ENCODE results near the gene PANK2.
"Not testable (repeated sequence)": the region's sequence is repeated elsewhere in the genome, so short reads cannot be mapped to it uniquely, and the experiment has no call there.

Gene PANK2

DNA sequence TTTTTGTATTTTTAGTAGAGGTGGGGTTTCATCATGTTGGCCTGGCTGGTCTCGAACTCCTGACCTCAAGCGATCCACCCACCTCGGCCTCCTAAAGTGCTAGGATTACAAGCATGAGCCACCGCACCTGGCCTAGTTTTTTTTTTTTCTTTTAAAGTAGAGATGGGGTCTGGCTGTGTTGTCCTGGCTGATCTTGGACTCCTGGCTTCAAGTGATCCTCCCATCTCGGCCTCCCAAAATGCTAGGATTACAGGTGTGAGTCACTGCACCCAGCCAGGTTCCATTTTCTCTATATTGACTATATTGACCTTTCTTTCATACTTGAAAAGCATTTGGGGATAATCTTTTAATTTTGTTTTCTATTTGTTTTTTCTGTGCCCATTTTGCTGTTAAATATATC lies 13.3 kb downstream of the PANK2 start:
- no peak for DNase-seq

DNA sequence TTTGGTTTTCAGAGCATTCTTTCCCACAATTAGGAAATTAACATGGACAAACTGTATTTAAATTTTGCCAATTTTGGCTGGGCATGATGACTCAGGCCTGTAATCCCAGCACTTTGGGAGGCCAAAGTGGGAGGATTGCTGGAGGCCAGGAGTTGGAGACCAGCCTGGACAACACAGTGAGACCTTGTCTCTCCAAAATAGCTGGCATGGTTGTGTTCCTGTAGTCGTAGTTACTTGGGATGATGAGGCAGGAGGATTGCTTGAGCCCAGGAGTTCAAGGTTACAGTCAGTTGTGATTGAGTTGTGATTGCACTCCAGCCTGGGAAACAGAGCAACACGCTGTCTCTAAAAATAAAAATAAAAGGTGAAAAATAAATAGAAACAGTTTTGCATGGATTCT lies 15.0 kb downstream of the PANK2 start:
- no peak for DNase-seq

DNA sequence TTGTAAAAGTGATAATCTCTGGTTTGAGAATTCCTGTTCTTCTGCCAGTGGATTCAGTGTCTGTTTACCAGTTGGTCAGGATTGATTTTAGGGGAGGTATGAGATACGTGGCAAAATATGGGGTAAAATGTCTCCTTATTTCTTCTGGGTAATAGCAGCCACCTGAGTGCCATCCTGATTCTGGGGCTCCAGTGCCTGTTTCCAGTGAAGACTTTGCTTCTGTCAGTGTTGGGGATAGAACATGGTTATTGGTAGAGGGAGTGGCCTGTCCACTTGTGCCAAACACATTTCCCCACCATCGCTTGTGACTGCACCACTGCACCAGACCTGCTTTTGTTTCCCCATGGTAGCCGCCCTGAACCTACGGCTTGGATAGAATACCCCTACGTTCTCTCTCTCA lies 15.7 kb downstream of the PANK2 start:
- no peak for DNase-seq

DNA sequence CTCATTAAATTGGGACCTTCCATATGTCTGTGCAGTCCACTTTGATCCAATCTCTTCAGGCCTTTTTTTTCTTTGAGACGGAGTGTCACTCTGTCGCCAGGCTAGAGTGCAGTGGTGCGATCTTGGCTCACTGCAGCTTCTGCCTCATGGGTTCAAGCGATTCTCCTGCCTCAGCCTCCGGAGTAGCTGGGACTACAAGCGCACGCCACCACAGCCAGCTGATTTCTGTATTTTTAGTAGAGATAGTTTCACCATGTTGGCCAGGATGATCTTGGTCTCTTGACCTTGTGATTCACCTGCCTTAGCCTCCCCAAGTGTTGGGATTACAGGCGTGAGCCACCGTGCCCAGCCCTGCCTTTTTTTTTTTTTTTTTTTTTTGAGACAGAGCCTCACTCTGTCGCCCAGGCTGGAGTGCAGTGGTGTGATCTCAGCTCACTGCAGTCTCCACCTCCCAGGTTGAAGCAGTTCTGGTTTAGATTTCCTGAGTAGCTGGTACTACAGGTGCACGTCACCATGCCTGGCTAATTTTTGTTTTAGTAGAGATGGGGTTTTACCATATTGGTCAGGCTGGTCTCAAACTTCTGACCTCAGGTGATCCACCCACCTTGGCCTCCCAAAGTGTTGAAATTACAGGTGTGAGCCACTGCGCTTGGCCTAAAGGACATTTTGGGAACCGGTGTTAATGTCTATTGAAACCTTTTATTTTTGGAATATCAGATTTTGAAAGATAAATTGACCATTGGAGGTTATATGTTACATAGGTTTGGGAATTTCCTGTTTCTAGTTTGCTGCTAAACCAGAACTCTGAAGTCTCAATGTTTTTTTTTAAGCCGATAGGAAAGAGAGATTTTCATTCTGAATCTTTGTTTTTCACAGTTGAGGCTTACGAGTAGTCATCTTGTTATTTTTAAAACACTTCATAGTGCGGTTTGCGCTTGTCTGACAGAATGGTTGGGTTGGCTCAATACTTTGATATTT lies 17.8 kb downstream of the PANK2 start:
- DNase-seq: not testable (repeated sequence)

DNA sequence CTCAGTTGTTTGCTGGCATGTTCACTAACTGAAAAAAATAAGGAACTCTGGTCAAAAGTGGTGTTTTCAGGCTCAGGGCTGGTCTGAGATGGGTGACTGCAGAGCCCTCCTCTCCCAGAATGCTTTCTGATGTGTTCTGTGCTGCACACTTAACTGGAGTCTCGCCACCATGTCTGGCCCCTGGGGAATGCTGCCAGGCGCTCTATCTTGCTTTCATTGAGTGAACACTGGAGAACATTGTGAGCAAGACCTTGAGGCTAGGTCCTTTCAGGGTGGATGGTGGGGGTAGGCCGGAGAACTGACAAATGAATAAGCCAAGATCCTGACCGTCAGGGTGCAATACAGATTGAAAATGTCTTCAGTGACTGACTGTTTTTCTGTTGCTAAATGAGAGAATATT lies 19.5 kb downstream of the PANK2 start:
- DNase-seq: no peak

DNA sequence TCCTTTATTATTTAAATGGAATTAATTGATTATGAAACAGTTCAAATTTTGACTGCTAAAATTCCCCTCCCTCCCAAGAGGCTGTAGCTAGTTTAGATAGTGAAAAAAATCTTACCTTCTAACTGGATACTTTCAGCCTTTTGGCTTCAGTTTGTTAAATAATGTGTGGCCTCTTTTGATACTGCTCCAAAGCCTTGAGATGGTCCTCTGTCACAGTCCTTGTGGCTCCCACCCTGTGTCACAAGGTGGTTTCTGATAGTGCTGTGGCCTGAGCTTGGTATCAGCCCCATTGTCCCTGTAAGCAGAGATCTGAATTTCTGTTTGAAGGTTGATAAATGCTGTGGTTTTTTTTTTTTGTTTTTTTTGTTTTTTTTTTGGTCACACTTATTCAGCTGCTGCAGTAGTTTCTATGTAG lies 20.8 kb downstream of the PANK2 start:
- DNase-seq: no peak

DNA sequence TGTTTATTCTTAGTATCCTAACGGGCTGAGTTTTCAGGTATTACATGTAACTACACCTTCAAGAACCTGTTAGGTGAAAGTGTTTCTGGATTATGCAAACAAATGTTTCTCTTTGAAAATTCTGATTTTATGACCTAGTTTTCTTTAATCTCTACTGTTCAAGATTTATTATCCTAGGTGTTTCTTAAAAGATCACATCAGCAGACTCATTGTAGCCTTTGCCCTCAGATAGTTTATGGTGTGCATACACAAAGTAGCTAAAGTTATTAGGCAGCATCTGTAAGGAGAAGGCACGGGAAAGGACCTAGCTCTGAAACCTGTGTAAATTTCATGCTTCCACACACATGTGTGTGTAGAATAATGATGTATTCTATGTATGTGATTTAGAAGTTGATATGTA lies 21.7 kb downstream of the PANK2 start:
- no peak for DNase-seq

DNA sequence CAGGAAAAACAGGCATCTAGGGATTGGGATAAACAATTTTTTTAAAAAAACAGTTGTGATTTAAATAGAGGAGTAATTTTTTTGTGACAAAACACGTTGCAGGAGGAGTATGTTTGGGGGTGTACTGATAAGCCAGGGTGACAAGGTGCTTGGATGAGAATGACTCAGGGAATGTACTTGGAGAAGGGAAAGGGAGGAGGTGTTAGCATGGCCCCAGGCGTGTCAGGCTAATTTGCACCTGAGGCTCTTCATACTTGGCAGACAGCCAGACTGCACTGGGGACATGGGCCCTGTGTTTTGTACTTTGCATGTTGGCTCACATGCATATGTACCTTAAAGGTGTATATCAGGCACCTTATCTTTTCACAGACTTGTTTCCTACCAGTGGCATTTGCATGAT lies 22.8 kb downstream of the PANK2 start:
- peak; percentile 35 for DNase-seq

DNA sequence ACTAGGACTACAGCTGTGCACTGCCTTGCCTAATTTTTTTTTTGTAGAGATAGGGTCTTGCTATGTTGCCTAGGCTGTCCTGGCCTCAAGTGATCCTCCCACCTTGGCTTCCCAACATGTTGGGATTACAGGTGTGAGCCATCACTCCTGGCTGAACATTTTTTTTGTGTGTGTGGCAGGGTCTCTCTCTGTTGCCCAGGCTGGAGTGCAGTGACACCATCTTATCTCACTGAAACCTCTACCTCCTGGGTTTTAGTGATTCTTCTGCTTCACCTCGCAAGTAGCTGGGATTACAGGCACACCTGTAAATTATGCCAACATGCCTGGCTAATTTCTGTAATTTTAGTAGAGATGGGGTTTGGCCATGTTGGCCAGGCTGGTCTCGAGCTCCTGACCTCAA lies 25.3 kb downstream of the PANK2 start:
- DNase-seq: no peak

DNA sequence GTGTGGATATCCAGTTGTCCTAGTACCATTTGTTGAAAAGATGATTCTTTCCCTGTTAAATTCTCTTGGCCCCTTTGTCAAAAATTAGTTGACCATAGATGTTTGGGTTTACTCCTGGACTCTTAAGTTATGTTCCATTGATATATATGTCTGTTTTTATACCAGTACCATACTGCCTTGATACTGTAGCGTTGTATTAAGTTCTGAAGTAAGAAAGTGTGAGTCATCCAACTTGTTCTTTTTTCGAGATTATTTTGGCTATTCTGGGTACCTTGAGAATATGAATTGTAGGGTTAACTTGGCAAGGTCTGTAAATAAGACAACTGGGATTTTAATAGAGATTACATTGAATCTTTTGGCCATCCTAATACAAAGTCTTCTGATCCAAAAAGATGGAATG lies 26.5 kb downstream of the PANK2 start:
- DNase-seq: no peak

DNA sequence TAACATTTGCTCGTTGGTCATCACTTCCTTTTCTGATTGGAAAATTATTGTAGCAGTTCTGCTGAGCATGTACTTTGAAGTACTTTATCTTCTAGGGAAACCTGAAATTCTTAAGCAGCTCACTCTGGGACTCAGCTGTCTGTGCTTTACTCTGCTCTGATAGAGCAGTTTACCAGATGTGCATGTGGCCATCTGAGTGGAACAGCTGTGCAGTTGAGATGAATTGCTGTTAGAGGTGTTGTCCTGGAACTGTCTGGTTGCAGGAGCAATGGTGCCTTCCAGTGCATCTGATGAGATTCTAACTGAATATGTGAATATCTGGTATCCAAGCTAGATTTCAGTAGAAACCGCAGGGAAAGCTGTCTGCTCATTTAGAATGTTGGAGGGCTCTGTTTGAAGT lies 27.2 kb downstream of the PANK2 start:
- DNase-seq: no peak

DNA sequence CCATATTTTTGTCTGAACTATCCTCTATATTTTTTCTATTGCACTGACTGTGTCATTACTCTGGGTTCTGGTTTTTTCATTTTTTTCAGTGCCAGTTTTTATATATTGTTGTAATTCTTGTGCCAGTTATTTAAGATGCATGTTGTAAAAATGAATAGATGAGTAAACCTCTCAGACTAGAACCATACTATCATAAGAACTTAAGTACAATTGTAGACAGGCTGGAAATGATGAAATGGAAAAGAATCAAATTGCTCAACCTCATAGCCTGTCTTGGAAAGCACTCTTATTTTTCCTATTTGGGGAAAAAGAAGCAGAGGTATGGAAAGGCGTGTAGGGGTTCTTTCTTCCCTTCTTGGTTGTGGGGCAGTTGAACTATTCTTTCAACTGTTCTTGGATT lies 30.2 kb downstream of the PANK2 start:
- DNase-seq: no peak

DNA sequence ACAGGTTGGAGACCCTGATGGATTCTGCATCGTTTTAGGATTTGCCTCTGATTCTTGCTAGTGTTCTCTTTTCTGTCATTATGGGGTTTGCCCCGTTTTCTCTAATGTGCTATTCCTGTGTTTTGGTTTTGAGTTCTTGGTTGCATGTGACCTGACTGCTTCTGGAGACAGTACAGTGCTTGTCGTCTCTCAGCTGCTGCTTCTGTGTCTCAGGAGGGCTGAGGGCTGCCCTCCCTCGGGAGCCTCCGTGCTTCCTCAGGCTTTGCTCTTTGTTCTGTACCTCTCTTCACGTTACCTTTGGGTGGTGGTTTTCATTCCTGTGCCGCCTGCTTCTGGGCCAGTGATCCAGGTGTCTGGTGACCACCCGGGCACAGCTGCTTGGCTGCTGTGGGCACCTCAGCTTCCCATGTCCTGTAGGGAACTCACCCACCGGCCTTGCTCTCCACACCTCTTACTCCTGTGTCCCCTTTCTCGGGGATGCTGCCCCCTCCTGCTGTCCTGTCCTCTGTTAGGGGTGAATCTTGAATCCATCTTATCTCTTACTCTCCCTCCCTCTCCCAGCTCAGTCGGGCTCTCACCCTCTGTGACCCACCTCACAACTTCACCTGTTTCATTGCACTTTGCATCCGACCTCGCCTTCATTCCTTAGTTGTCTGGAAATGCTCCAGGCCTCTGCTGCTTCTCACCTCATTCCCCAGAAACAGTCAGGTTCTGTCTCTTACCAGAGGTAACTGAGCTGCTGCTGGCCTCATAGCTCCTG lies 33.2 kb downstream of the PANK2 start:
- DNase-seq: no peak

DNA sequence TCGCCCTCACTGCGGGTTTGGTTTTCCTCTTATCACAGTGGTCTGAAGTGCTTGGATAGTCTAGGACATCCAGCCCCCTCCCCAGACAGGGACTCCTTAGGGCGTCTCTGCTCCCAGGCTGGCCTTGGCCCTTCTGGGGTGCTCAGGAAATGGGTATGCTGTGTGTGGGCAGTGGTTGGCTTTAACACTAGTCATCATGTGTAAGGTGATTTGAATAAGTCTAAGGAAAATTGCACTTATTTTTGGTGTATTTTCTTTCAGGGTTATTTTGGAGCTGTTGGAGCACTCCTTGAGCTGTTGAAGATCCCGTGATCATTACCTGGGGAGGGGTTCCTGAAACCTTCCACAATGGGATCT lies 33.8 kb downstream of the PANK2 start:
- no peak for DNase-seq

DNA sequence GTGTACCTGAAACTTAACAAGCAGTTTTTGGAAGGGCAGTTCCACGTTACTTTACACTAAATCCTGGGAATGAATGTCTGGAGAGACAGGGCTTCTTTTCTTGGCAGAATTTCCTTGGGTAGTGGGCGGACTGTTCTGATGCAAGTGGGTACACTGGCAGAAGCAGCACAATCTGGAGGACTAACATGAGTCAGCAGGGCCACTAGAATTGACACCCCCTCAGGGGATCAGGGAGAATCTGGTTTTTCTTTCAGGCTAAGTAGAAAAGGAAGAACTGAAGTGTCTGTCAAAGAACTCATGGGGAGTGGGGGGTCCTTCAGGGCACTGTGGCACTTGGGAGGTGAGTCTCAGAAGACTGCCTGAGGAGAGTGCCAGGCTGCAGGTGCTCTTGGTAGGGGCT lies 34.6 kb downstream of the PANK2 start:
- no peak for DNase-seq

DNA sequence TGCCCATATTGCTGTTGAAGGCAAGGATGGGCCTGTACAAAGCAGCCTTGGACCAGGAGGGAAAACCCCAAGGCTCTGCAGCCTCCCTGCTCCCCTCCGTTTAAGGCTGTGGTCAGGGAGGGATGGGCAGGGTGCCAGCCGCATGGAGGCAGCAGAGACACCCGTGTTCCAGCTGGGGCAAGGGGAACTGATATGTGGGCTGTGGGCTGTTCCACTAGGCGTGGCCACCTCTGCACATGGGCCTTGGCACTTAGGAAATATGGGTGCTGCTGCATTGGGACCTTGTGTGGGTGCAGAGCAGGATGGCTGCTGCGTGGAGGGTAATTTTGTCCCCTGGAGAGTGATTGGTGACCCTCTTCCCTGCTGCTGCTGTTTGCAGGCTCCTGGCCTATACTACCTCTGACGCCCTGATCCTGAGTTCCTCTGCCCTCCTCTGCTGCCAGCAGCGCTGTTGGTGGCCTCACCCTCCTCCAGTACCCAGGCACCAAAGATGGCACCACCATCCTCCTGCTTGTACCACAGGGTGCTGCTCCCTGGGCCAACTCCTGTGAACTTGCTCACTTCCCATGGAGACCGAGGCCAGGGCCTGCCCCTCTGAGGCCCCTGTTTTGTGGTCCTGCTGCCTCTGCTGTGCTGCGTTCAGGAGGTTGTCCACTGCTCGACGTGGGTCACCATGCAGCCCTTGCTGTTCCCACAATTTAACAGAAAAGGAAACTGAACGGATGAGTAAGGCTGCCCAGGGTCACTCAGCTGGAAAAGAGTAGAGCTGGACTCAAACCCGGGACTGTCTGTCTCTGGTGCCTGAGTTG lies 35.3 kb downstream of the PANK2 start:
- DNase-seq: no peak

DNA sequence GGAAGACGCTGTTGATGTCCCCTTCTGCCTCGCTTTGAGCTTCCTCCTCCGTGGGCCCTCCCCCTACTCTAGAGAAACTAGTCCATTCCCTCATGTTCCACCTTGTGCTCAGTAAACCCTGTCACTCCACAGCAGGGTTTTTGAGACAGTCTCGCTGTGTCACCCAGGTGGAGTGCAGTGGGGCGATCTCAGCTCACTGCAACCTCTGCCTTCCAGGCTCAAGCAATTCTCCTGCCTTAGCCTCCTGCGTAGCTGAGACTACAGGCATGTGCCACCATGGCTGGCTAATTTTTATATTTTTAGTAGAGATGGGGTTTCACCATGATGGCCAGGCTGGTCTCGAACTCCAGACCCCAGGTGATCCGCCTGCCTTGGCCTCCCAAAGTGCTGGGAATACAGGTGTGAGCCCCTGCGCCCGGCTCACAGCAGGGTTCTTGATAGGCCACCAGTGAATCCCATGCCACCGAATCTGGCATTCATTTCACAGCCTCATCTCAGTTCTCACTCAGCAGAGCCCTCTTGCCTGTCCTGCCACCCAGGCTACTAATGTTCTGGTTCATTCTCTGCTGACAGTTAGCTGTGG lies 36.0 kb downstream of the PANK2 start:
- no peak for DNase-seq

DNA sequence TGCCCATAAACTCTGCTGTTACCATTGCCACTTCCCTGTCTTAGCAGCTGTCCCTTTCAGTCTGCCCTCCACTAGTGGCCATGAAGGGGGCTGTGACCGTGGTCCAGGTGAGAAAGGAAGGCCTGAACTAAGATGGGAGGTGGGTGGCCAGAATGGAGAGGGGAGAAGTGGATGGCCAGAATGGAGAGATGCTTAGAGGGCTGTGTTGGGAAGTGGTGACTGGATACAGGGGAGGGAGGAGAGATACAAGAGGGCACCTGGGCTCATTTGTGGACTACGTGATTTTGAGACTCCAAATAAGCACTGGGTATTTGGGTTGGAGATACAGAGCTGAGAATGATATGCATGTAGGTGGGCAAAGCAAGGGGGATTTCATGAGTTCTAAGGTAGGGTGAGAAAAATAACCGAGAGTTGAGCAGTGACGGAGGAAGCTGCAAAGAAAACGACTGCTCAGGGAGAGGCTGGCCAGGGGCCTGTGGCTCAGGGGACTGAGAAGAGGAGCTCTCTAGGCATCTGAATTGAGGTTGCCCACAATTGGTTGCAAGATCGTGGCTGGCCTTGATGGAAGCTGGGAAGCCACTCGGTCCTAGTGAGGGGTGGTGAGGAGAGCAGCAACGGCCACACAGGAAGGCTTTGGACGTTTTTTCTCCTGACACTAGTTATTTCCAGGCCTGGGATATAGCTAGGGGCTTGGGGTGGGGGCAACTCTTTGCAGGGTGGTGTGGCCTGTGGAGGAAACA lies 36.9 kb downstream of the PANK2 start:
- DNase-seq: no peak

DNA sequence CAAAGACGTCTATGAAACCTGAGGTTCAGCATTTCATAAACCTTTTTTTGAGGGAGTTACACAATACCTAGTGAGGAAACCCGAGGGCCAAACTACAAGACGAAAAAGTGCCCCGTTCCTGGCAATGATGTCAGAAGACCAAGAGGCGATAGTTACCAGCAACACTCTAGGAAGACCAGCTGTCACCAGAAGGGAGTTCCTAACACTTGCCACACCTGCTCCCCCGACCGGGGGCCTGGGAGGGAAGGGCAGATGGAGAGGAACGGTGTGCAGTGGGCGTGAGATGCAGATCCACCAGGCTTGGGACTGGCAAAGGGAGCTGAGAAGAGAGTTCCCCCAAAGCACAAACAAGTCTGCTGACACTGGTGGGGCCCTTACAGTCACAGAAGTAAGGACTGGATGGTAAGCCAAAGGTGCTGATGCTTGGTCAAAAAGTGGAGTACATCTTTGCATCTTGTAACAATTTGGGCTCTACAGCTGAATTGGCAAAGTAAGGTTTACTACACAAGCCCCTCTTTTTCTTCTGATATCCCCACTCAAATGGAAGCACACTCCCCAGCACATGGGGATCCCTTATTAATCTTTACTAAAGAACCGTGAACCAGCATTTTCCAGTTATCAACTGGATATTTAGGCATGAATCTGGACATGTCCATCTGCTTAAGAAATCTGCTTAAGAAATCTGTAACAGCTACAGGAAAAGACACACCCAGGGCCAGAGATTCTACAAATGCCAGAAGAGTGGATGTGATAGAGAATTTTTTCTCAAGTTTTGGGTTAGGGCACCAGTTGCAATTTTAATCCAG lies 38.5 kb downstream of the PANK2 start:
- DNase-seq: no peak

DNA sequence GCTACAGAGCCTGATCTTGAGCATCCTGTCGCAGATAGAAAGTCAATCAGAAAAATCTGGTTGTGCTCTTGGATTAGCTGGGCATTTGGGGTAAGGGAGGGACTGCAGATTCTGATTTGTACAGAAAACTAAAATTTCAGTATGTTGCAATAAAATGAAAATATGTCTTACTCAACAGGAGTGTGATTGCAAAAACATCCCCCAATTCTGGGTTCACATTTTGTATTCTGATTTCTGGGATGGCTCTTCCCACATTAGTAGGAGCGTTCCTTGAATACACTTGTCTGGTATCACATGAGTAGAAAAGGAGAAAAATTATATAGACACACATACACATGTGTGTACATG lies 40.5 kb downstream of the PANK2 start:
- no peak for DNase-seq

Data from NCI-H2227 treated with DMSO at 0.1 percent for 48 hours (cell line).